Uterus (tissue), 4 donors: ENCODE data around the gene TMEM204. TPM values are rescaled to one million over a fixed set of nuclear protein-coding genes. Genes with fewer than 3 reads are reported as not detected.

Experiments used
- DNase-seq, 2 donors: peaks; one replicate each; pipeline ENCODE4 v3.0.0-alpha.2; 2019 to 2020
- H3K27ac ChIP-seq, 2 donors: fragments of 200-600 bp; sonication (generic); 1 replicate in 1 of 2; 2 replicates in 1 of 2; pipeline ENCODE4 v1.5.1; 2016 to 2018
- H3K27me3 ChIP-seq, 2 donors: fragments of 200-600 bp; sonication (generic); one replicate each; pipeline ENCODE4 v1.5.1; 2018 to 2019; ENCODE audit warnings: control low read depth in 1 of 2
- H3K36me3 ChIP-seq, 2 donors: fragments of 200-600 bp; sonication (generic); one replicate each; pipeline ENCODE4 v1.5.1; 2019; ENCODE audit warnings: control low read depth in 1 of 2
- H3K4me1 ChIP-seq, 2 donors: fragments of 200-600 bp; sonication (generic); one replicate each; pipeline ENCODE4 v1.5.1; 2018 to 2019; ENCODE audit warnings: control low read depth in 1 of 2
- H3K4me3 ChIP-seq, 2 donors: fragments of 200-600 bp; sonication (generic); 1 replicate in 1 of 2; 2 replicates in 1 of 2; pipeline ENCODE4 v1.5.1; 2018 to 2019; ENCODE audit warnings: mild to moderate bottlenecking in 1 of 2
- H3K9me3 ChIP-seq, 2 donors: fragments of 200-600 bp; sonication (generic); one replicate each; pipeline ENCODE4 v1.5.1; 2019; ENCODE audit warnings: control low read depth in 1 of 2
- CTCF ChIP-seq, 4 experiments: fragments of 200-600 bp in 2 of 4; fragments of 450-650 bp in 2 of 4; sonication (generic) in 2 of 4; IDR thresholded peaks; one replicate each; pipeline ENCODE4 v1.5.1; 2016 to 2019; ENCODE audit warnings: antibody characterized with exemption in 4 of 4, mild to moderate bottlenecking in 2 of 4, moderate library complexity in 1 of 4
- POLR2A ChIP-seq, 2 donors: fragments of 450-650 bp; IDR thresholded peaks; one replicate each; pipeline ENCODE4 v1.6.1; 2016; ENCODE audit warnings: antibody characterized with exemption in 2 of 2, mild to moderate bottlenecking in 1 of 2, moderate library complexity in 1 of 2
- intact Hi-C: fragments of 100-400 bp; cut with DNase I; formaldehyde crosslinking; loops from one replicate; pipeline ENCODE4 v1.15.1; 2023; ENCODE audit warnings: low total_unique reads
- total RNA-seq, 4 donors: library from RNA; depleted of rRNA in 3 of 4; stranded (reverse); fragments of >200 nt in 3 of 4; gene quantifications; one replicate each; pipeline versions ENCODE4 v1.1.0 to v1.2.4, GENCODE V29; 2014 to 2023
- donor health status: DM: yes; HTN: yes; CAD: no.

Gene TMEM204
- total RNA-seq, 4 donors from 2014 or later: 24.8 to 45.3 (median 39.3) TPM

DNA sequence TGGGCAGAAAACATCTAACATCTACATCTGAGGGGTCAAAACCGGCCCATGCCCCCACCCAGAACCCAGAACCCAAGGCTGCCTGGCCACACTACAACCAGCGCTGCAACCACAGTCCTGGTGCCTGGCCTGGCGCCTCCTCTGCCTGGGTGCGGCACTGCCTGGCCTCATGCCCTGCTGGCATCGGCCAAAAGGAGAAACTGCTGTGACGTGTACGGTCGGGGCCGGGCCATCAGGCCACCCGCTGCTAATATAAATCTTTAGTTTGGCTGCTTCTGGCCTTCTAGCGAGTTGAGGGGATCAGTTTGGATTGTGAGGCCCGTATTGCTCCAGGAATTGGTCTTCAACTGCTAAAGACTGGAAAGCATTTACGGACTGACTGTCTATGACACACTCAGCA, 22.8 kb downstream of the TMEM204 start:
- intact Hi-C loops: no loop called here
- no peaks in the 10 kb centered on the region for H3K27me3 ChIP-seq
- H3K27ac ChIP-seq: no peak overlapping the region
- no peak overlapping the region for H3K4me3 ChIP-seq
- no peaks in the 10 kb centered on the region for H3K9me3 ChIP-seq
- TF ChIP-seq POLR2A (IDR thresholded peaks at IDR 0.05) (no peak), CTCF (IDR thresholded peaks at IDR 0.05) (no peak)
- DNase-seq: no peak
- no peaks in the 10 kb centered on the region for H3K36me3 ChIP-seq
- no peaks in the 10 kb centered on the region for H3K4me1 ChIP-seq

- no peak for TF ChIP-seq POLR2A (IDR thresholded peaks at IDR 0.05)
- no peak for TF ChIP-seq CTCF (IDR thresholded peaks at IDR 0.05)
- intact Hi-C loops: no loop called here
- no peak for DNase-seq
- H3K4me3 ChIP-seq: no peak overlapping the region
- no peaks in the 10 kb centered on the region for H3K27me3 ChIP-seq
- no peaks in the 10 kb centered on the region for H3K9me3 ChIP-seq
- no peak overlapping the region for H3K27ac ChIP-seq
- H3K4me1 ChIP-seq: no peaks in the 10 kb centered on the region
- no peaks in the 10 kb centered on the region for H3K36me3 ChIP-seq
Observed at GRCh38 chr16:1557074-1557473, 23.6 kb downstream of the TMEM204 start.

DNA sequence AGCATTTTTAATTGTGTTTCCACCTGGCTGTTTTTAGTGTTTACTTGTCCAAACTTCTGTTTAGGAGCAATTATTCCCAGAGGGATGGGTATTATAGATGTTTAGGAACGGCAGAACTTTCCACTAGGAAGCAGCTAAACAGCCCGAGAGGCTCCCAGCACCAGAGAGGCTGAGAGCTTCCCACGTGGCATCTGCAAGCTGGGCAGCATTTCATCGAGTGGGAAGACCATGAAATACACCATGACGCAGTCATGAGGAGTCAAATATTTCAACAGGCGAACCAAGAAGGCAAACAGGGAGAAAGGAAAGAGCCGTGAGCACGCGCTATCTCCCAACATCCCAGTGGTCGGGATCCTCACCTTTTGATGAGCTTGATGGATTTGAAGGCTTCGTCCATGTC, 24.1 kb downstream of the TMEM204 start:
- H3K27ac ChIP-seq: no peak overlapping the region
- TF ChIP-seq POLR2A (IDR thresholded peaks at IDR 0.05) (no peak), CTCF (IDR thresholded peaks at IDR 0.05) (no peak)
- no peaks in the 10 kb centered on the region for H3K27me3 ChIP-seq
- H3K4me3 ChIP-seq: no peak overlapping the region
- H3K9me3 ChIP-seq: no peaks in the 10 kb centered on the region
- no peak for DNase-seq
- no peaks in the 10 kb centered on the region for H3K4me1 ChIP-seq
- intact Hi-C loops: no loop called here
- H3K36me3 ChIP-seq: no peaks in the 10 kb centered on the region

GRCh38 chr16:1559446-1559975, 26.0 kb downstream of the TMEM204 start:
- intact Hi-C loops: no loop called here
- H3K27me3 ChIP-seq: no peaks in the 10 kb centered on the region
- DNase-seq: no peak
- H3K36me3 ChIP-seq: no peaks in the 10 kb centered on the region
- H3K4me1 ChIP-seq: no peaks in the 10 kb centered on the region
- no peak overlapping the region for H3K27ac ChIP-seq
- H3K9me3 ChIP-seq: no peaks in the 10 kb centered on the region
- H3K4me3 ChIP-seq: no peak overlapping the region
- TF ChIP-seq CTCF (IDR thresholded peaks at IDR 0.05) (no peak), POLR2A (IDR thresholded peaks at IDR 0.05) (no peak)

- Histone ChIP-seq H3K4me3 (no peak overlapping the region), H3K9me3 (no peaks in the 10 kb centered on the region), H3K27ac (no peak overlapping the region), H3K36me3 (no peaks in the 10 kb centered on the region), H3K4me1 (no peaks in the 10 kb centered on the region), H3K27me3 (no peaks in the 10 kb centered on the region)
- TF ChIP-seq CTCF (IDR thresholded peaks at IDR 0.05): no peak
- no peak for TF ChIP-seq POLR2A (IDR thresholded peaks at IDR 0.05)
- no peak for DNase-seq
- intact Hi-C loops: no loop called here
Observed at GRCh38 chr16:1560153-1560552, 26.7 kb downstream of the TMEM204 start.
